ENCODE measurements around the gene STX19.
A peak's percentile ranks its signal among the peaks of the same experiment; 100 is the strongest.
"Not testable (repeated sequence)": the region's sequence is repeated elsewhere in the genome, so short reads cannot be mapped to it uniquely, and the experiment has no call there.

The STX19 gene

GRCh38 chr3:94028093-94028837 is at the start of gene STX19:
Gene STX19 (minus strand): TSS chr3:94028597. CDS start chr3:94015269, 13,328 bp downstream.
- peak within 1 kb of the TSS in 6 of 7 experiments; percentile 6 to 42 (median 21) for H3K4me3 ChIP-seq
- H3K27ac ChIP-seq: peak within 1 kb of the TSS in 12 of 21 experiments; percentile 9 to 79 (median 54)

- H3K4me3 ChIP-seq: no peak overlapping the region
- H3K27ac ChIP-seq: no peak overlapping the region
Observed at GRCh38 chr3:94076055-94076454, 47.7 kb upstream of the STX19 start.

GRCh38 chr3:94071713-94072284 is 43.4 kb upstream of the STX19 start:
- no peak overlapping the region for H3K27ac ChIP-seq

GRCh38 chr3:94070341-94070911 is 42.0 kb upstream of the STX19 start:
- H3K27ac ChIP-seq: no peak overlapping the region
- H3K4me3 ChIP-seq: no peak overlapping the region

More at GRCh38 chr3:94071713-94072284, 43.4 kb upstream of the STX19 start:
- no peak overlapping the region for H3K4me3 ChIP-seq

- H3K4me3 ChIP-seq: no peak overlapping the region
- no peak overlapping the region for H3K27ac ChIP-seq
Observed at GRCh38 chr3:94069194-94069813, 40.9 kb upstream of the STX19 start.

GRCh38 chr3:94066506-94067500 is 38.4 kb upstream of the STX19 start:
- Histone ChIP-seq H3K27ac (no peak overlapping the region), H3K4me3 (no peak overlapping the region)

- H3K4me3 ChIP-seq: no peak overlapping the region
- no peak overlapping the region for H3K27ac ChIP-seq
Observed at GRCh38 chr3:94065819-94066480, 37.6 kb upstream of the STX19 start.

GRCh38 chr3:94065122-94065521 is 36.7 kb upstream of the STX19 start:
- Histone ChIP-seq H3K27ac (no peak overlapping the region), H3K4me3 (no peak overlapping the region)

GRCh38 chr3:94064243-94064860 is 36.0 kb upstream of the STX19 start:
- Histone ChIP-seq H3K27ac (peak overlapping the region in 4 of 21 experiments; percentile 87 to 96 (median 88)), H3K4me3 (peak overlapping the region in 1 of 7 experiments; percentile 47)

GRCh38 chr3:94063496-94064119 is 35.2 kb upstream of the STX19 start:
- peak overlapping the region; percentile 47 to 80 (median 65) for H3K4me3 ChIP-seq
- peak overlapping the region; percentile 50 to 99 (median 94) for H3K27ac ChIP-seq

GRCh38 chr3:94062513-94063404 is 34.4 kb upstream of the STX19 start, which contains the start of the genes DHFR2 and NSUN3:
Gene DHFR2 (minus strand): TSS chr3:94062916. CDS start chr3:94061511, 1,405 bp downstream.
Gene NSUN3 (plus strand): TSS chr3:94063061. CDS start chr3:94063127, 66 bp downstream.
- peak within 1 kb of the TSS; percentile 50 to 99 (median 94) for H3K27ac ChIP-seq
- peak within 1 kb of the TSS; percentile 47 to 80 (median 65) for H3K4me3 ChIP-seq

- H3K4me3 ChIP-seq: no peak overlapping the region
- no peak overlapping the region for H3K27ac ChIP-seq
Observed at GRCh38 chr3:94061297-94061696, 32.9 kb upstream of the STX19 start.

- H3K27ac ChIP-seq: no peak overlapping the region
- no peak overlapping the region for H3K4me3 ChIP-seq
Observed at GRCh38 chr3:94050546-94050945, 22.1 kb upstream of the STX19 start.

- no peak overlapping the region for H3K4me3 ChIP-seq
- H3K27ac ChIP-seq: no peak overlapping the region
Observed at GRCh38 chr3:94049267-94049666, 20.9 kb upstream of the STX19 start.

GRCh38 chr3:94046533-94046932 is 18.1 kb upstream of the STX19 start:
- Histone ChIP-seq H3K27ac (no peak overlapping the region), H3K4me3 (no peak overlapping the region)

GRCh38 chr3:94044100-94044936 is 15.9 kb upstream of the STX19 start:
- H3K27ac ChIP-seq, H3K4me3 ChIP-seq: not testable (repeated sequence)
